AG10803 (cell line): Measurements from ENCODE around the gene UBE2J1.

Source experiments
- DNase-seq: peaks from one replicate; pipeline ENCODE4 v3.0.0; 2010; ENCODE audit warnings: low read depth
- H3K4me3 ChIP-seq: 2 replicates; pipeline ENCODE4 v1.5.1; 2011; ENCODE audit warnings: mild to moderate bottlenecking, low read length, control low read depth
- TF ChIP-seq, protein P1 (sequence below): conservative IDR thresholded peaks from 2 replicates; pipeline ENCODE4 v1.5.1; 2011; ENCODE audit warnings: mild to moderate bottlenecking, low read length, control low read depth, inconsistent platforms

The UBE2J1 gene

GRCh38 chr6:89388846-89389245 is 36.3 kb upstream of the UBE2J1 start:
- TF ChIP-seq, protein P1, sequence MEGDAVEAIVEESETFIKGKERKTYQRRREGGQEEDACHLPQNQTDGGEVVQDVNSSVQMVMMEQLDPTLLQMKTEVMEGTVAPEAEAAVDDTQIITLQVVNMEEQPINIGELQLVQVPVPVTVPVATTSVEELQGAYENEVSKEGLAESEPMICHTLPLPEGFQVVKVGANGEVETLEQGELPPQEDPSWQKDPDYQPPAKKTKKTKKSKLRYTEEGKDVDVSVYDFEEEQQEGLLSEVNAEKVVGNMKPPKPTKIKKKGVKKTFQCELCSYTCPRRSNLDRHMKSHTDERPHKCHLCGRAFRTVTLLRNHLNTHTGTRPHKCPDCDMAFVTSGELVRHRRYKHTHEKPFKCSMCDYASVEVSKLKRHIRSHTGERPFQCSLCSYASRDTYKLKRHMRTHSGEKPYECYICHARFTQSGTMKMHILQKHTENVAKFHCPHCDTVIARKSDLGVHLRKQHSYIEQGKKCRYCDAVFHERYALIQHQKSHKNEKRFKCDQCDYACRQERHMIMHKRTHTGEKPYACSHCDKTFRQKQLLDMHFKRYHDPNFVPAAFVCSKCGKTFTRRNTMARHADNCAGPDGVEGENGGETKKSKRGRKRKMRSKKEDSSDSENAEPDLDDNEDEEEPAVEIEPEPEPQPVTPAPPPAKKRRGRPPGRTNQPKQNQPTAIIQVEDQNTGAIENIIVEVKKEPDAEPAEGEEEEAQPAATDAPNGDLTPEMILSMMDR, result no peak
- no peak for DNase-seq
- no peak overlapping the region for H3K4me3 ChIP-seq

- no peak overlapping the region for H3K4me3 ChIP-seq
- DNase-seq, result no peak
- TF ChIP-seq, protein P1, result no peak
Measured at GRCh38 chr6:89387516-89388201, 35.1 kb upstream of the UBE2J1 start.

- no peak overlapping the region for H3K4me3 ChIP-seq
- no peak for DNase-seq
- TF ChIP-seq, protein P1, result no peak
Measured at GRCh38 chr6:89386917-89387491, 34.5 kb upstream of the UBE2J1 start.

GRCh38 chr6:89385846-89386245 is 33.3 kb upstream of the UBE2J1 start:
- TF ChIP-seq, protein P1, result no peak
- no peak for DNase-seq
- no peak overlapping the region for H3K4me3 ChIP-seq

DNA sequence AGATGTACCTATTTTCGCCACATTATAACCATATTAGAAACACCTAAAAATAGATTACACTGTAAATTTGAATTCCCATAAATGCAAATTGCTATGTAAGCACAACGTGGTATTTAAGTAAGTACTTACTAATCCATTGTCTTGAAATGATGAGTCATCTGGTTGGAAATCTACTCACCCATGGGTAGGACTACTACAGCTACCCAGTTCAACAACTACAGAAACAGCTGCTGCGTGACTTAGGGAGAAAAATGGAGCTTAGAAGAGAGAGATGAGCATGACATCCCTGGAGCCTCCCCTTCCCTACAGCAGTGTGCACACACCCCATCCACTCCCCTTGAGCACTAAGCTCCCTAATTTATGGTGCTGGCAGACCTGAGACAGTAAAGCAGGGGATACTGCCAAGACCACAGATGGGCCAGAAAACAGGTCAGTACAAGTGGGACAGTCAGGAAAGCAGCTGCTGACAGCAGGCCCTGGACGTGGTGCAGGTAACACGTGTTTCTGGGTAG is 32.7 kb upstream of the UBE2J1 start:
- DNase-seq, result no peak
- H3K4me3 ChIP-seq, result no peak overlapping the region

DNA sequence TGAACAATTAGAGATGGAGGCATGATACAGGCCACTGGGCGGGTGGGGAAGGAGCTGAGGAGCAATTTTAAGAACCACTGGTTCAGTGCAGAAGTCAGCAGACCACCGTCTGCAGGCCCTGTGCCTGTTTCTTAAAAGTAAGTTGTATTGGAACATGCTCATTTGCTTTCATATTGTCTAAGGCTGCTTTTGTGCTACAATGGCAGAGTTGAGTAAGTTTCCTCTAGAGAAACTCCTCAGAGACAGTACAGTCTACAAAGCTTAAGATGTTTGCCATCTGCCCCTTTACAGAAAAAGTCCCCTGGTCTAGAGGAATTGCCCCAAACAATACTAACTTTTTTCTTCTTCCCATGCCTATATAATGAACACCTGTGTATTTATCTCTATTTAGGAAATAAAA is 28.5 kb upstream of the UBE2J1 start:
- TF ChIP-seq, protein P1, result no peak
- DNase-seq, result no peak
- no peak overlapping the region for H3K4me3 ChIP-seq

More for the DNA sequence above, 32.7 kb upstream of the UBE2J1 start:
- TF ChIP-seq, protein P1, result no peak

DNA sequence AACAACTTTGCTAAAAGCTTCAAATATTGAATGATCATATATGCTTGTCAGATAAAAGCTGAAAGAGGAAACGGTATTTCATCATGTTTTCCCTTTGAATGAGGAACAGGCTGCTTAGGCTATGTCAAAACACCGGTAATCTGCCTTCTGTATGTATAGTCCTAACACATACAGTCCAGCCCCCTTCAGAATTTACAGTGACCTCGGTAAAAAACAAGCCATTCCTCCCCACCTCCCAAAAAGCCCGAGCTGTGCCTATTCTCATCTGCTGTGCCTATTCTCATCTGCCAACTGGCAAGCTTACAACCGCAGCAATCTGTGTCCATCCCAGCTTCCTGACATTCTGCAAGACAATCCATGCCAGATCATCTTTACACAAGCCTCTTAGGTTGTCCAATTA is 26.8 kb upstream of the UBE2J1 start:
- no peak for DNase-seq
- TF ChIP-seq, protein P1, result no peak
- H3K4me3 ChIP-seq, result no peak overlapping the region
